ENCODE results near the gene MIGA1. TPM values are rescaled to one million over a fixed set of nuclear protein-coding genes. Genes with fewer than 3 reads are reported as not detected.
"Not testable (repeated sequence)": the region's sequence is repeated elsewhere in the genome, so short reads cannot be mapped to it uniquely, and the experiment has no call there.

MIGA1 gene
- total RNA-seq, 1 donor from 2014 or later: 17.3 TPM

GRCh38 chr1:77794550-77794949 is 15.1 kb downstream of the MIGA1 start:
- intact Hi-C loops (cut with DNase I): no loop called here
- DNase-seq: no peak
- no peaks in the 10 kb centered on the region for H3K4me1 ChIP-seq
- H3K27me3 ChIP-seq: no peaks in the 10 kb centered on the region
- H3K36me3 ChIP-seq: peaks cover 22% of the 10 kb centered on the region
- TF ChIP-seq CTCF (IDR thresholded peaks at IDR 0.05): no peak
- H3K27ac ChIP-seq: no peak overlapping the region
- H3K4me3 ChIP-seq: no peak overlapping the region
- no peaks in the 10 kb centered on the region for H3K9me3 ChIP-seq
- no peak for ATAC-seq

GRCh38 chr1:77796695-77797405 is 17.4 kb downstream of the MIGA1 start:
- Histone ChIP-seq H3K36me3 (peaks cover 6% of the 10 kb centered on the region), H3K4me1 (peaks cover 3% of the 10 kb centered on the region), H3K27me3 (no peaks in the 10 kb centered on the region), H3K27ac (no peak overlapping the region), H3K9me3 (no peaks in the 10 kb centered on the region), H3K4me3 (no peak overlapping the region)
- no peak for TF ChIP-seq CTCF (IDR thresholded peaks at IDR 0.05)
- DNase-seq (no peak), ATAC-seq (no peak)
- intact Hi-C loops (cut with DNase I): no loop called here

GRCh38 chr1:77797991-77798390 is 18.5 kb downstream of the MIGA1 start:
- intact Hi-C loops (cut with DNase I): no loop called here
- Histone ChIP-seq H3K4me1 (peaks cover 3% of the 10 kb centered on the region), H3K36me3 (peaks cover 16% of the 10 kb centered on the region), H3K9me3 (no peaks in the 10 kb centered on the region), H3K27ac (no peak overlapping the region), H3K27me3 (no peaks in the 10 kb centered on the region), H3K4me3 (no peak overlapping the region)
- DNase-seq (no peak), ATAC-seq (no peak)
- no peak for TF ChIP-seq CTCF (IDR thresholded peaks at IDR 0.05)

GRCh38 chr1:77802026-77802425 is 22.6 kb downstream of the MIGA1 start:
- Histone ChIP-seq H3K27ac (no peak overlapping the region), H3K4me1 (peaks cover 3% of the 10 kb centered on the region), H3K27me3 (no peaks in the 10 kb centered on the region), H3K9me3 (no peaks in the 10 kb centered on the region), H3K36me3 (peaks cover 44% of the 10 kb centered on the region), H3K4me3 (no peak overlapping the region)
- ATAC-seq (no peak), DNase-seq (no peak)
- intact Hi-C loops (cut with DNase I): no loop called here
- no peak for TF ChIP-seq CTCF (IDR thresholded peaks at IDR 0.05)

GRCh38 chr1:77803371-77803770 is 23.9 kb downstream of the MIGA1 start:
- no peak overlapping the region for H3K4me3 ChIP-seq
- intact Hi-C loops (cut with DNase I): no loop called here
- no peak for TF ChIP-seq CTCF (IDR thresholded peaks at IDR 0.05)
- no peaks in the 10 kb centered on the region for H3K9me3 ChIP-seq
- H3K36me3 ChIP-seq: peaks cover 58% of the 10 kb centered on the region
- no peak overlapping the region for H3K27ac ChIP-seq
- H3K4me1 ChIP-seq: peaks cover 3% of the 10 kb centered on the region
- ATAC-seq (no peak), DNase-seq (no peak)
- no peaks in the 10 kb centered on the region for H3K27me3 ChIP-seq

- DNase-seq; ATAC-seq; H3K4me3 ChIP-seq; intact Hi-C loops (cut with DNase I); H3K27ac ChIP-seq; H3K9me3 ChIP-seq; H3K4me1 ChIP-seq; H3K27me3 ChIP-seq: not testable (repeated sequence)
- H3K36me3 ChIP-seq: peaks cover 64% of the 10 kb centered on the region
Observed at GRCh38 chr1:77809787-77810462, 30.5 kb downstream of the MIGA1 start.

- DNase-seq; H3K27me3 ChIP-seq; H3K4me3 ChIP-seq; H3K4me1 ChIP-seq; H3K9me3 ChIP-seq; H3K27ac ChIP-seq; intact Hi-C loops (cut with DNase I): not testable (repeated sequence)
- H3K36me3 ChIP-seq: peaks cover 63% of the 10 kb centered on the region
- ATAC-seq: peak; percentile 59
Observed at GRCh38 chr1:77811589-77811988, 32.1 kb downstream of the MIGA1 start.
